Fibroblast of mammary gland (primary cell): Measurements from ENCODE around the gene CD274.
"Not testable (repeated sequence)": the region's sequence is repeated elsewhere in the genome, so short reads cannot be mapped to it uniquely, and the experiment has no call there.

ENCODE experiments used
- DNase-seq: peaks from one replicate; pipeline ENCODE4 v3.0.0-alpha.2; 2010; ENCODE audit warnings: low read depth
- H3K4me3 ChIP-seq: 2 replicates; pipeline ENCODE4 v1.5.1; 2011; ENCODE audit warnings: low read depth, mild to moderate bottlenecking, low read length, moderate library complexity; ENCODE audit not compliant: control insufficient read depth
- CTCF ChIP-seq: conservative IDR thresholded peaks from 2 replicates; pipeline ENCODE4 v1.5.1; 2011; ENCODE audit warnings: low read depth, low read length, inconsistent platforms; ENCODE audit not compliant: control insufficient read depth, insufficient read depth

The CD274 gene

GRCh38 chr9:5429873-5430564, 20.3 kb upstream of the CD274 start:
- no peak for DNase-seq
- TF ChIP-seq CTCF, result no peak
- H3K4me3 ChIP-seq, result no peak overlapping the region

- no peak overlapping the region for H3K4me3 ChIP-seq
- no peak for TF ChIP-seq CTCF
- no peak for DNase-seq
Measured at GRCh38 chr9:5430912-5431311, 19.4 kb upstream of the CD274 start.

- H3K4me3 ChIP-seq, DNase-seq: not testable (repeated sequence)
Measured at GRCh38 chr9:5432890-5433289, 17.5 kb upstream of the CD274 start.

- DNase-seq, result not testable (repeated sequence)
Measured at GRCh38 chr9:5433328-5433727, 17.0 kb upstream of the CD274 start.

GRCh38 chr9:5433841-5434810, 16.2 kb upstream of the CD274 start:
- not testable (repeated sequence) for H3K4me3 ChIP-seq, DNase-seq

More at GRCh38 chr9:5433328-5433727, 17.0 kb upstream of the CD274 start:
- H3K4me3 ChIP-seq, result not testable (repeated sequence)

GRCh38 chr9:5435912-5436311, 14.4 kb upstream of the CD274 start:
- no peak for DNase-seq
- TF ChIP-seq CTCF, result no peak
- H3K4me3 ChIP-seq, result no peak overlapping the region

- TF ChIP-seq CTCF, result no peak
- no peak overlapping the region for H3K4me3 ChIP-seq
- no peak for DNase-seq
Measured at GRCh38 chr9:5436441-5436840, 13.9 kb upstream of the CD274 start.
